Measurements from ENCODE around the gene ARID5B.

ARID5B gene

DNA sequence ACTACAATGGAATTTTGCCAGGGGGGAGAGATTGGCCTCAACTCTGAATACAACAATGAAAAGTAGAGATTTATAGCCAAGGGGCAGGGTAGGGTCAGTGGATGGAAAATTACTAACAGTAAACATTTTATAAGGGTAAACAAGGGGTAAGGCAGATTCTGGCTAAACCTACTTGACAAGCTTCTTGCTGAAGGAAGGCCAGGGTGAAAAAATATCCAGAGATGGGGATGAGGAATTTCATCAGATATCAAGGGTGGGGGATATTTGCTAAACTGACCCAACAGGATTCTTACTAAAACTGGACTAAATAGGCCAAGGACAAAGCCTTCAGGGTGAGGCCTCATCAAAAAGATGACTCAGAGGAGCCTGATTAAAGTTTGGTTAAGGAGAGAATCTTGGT lies 210.8 kb downstream of the ARID5B start:
- H3K9ac ChIP-seq, result no peak overlapping the region
- no peaks in the 10 kb centered on the region for H3K79me2 ChIP-seq
- no peaks in the 10 kb centered on the region for H3K4me1 ChIP-seq
- no peak overlapping the region for H2AFZ ChIP-seq
- H3K36me3 ChIP-seq (ENCODE audit: control insufficient read depth, insufficient read depth, low read length), result no peaks in the 10 kb centered on the region
- TF ChIP-seq, protein P1, sequence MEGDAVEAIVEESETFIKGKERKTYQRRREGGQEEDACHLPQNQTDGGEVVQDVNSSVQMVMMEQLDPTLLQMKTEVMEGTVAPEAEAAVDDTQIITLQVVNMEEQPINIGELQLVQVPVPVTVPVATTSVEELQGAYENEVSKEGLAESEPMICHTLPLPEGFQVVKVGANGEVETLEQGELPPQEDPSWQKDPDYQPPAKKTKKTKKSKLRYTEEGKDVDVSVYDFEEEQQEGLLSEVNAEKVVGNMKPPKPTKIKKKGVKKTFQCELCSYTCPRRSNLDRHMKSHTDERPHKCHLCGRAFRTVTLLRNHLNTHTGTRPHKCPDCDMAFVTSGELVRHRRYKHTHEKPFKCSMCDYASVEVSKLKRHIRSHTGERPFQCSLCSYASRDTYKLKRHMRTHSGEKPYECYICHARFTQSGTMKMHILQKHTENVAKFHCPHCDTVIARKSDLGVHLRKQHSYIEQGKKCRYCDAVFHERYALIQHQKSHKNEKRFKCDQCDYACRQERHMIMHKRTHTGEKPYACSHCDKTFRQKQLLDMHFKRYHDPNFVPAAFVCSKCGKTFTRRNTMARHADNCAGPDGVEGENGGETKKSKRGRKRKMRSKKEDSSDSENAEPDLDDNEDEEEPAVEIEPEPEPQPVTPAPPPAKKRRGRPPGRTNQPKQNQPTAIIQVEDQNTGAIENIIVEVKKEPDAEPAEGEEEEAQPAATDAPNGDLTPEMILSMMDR (IDR thresholded peaks at IDR 0.05), result no peak
- no peak overlapping the region for H3K4me3 ChIP-seq (ENCODE audit: low read depth, low read length)
- no peaks in the 10 kb centered on the region for H3K27me3 ChIP-seq (ENCODE audit: control insufficient read depth, insufficient read depth, low read length)
- H3K4me2 ChIP-seq (ENCODE audit: low read length), result no peak overlapping the region
- no peaks in the 10 kb centered on the region for H3K9me3 ChIP-seq (ENCODE audit: control insufficient read depth, low read length)
- H3K27ac ChIP-seq, result no peak overlapping the region

DNA sequence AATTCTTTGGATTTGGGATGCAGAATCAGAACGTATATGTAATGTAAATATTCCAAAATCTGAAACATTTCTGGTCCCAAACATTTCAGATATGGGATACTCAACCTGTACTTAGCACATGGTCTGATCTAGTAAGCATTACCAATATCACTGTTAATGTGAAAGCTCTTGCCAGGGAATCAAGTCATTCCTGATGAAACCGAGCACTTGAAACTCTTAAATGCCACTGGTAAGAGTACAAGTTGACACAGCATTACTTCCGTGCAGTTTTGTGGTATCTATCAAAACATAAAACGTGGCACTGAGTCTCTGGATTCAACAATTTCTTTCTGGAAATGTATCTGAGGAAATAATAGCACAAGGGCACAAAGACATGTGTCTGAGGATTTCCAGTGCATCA lies 211.5 kb downstream of the ARID5B start:
- no peaks in the 10 kb centered on the region for H3K27me3 ChIP-seq (ENCODE audit: control insufficient read depth, insufficient read depth, low read length)
- H3K36me3 ChIP-seq (ENCODE audit: control insufficient read depth, insufficient read depth, low read length), result no peaks in the 10 kb centered on the region
- no peak overlapping the region for H3K27ac ChIP-seq
- H3K79me2 ChIP-seq, result no peaks in the 10 kb centered on the region
- no peak overlapping the region for H2AFZ ChIP-seq
- H3K4me3 ChIP-seq (ENCODE audit: low read depth, low read length), result no peak overlapping the region
- H3K9me3 ChIP-seq (ENCODE audit: control insufficient read depth, low read length), result no peaks in the 10 kb centered on the region
- TF ChIP-seq, protein P1 (IDR thresholded peaks at IDR 0.05), result no peak
- no peak overlapping the region for H3K4me2 ChIP-seq (ENCODE audit: low read length)
- H3K9ac ChIP-seq, result no peak overlapping the region
- H3K4me1 ChIP-seq, result no peaks in the 10 kb centered on the region

DNA sequence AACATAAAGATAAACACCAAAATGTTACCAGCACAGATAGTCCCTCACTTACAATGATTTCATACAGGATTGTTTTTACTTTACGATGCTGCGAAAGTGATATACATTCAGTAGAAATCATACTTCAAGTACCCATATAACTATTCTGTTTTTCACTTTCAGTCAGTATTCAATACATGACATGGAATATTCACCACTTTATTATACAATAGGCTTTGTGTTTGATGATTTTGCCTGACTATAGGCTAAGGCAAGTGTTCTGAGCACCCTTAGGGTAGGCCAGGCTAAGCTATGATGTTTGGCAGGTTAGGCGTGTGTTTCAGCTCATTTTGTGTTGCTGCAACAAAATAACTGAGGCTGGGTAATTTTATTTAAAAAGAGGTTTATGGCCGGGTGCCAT lies 212.2 kb downstream of the ARID5B start:
- no peak overlapping the region for H2AFZ ChIP-seq
- TF ChIP-seq, protein P1 (IDR thresholded peaks at IDR 0.05), result no peak
- H3K27ac ChIP-seq, result no peak overlapping the region
- no peaks in the 10 kb centered on the region for H3K36me3 ChIP-seq (ENCODE audit: control insufficient read depth, insufficient read depth, low read length)
- no peaks in the 10 kb centered on the region for H3K9me3 ChIP-seq (ENCODE audit: control insufficient read depth, low read length)
- H3K4me1 ChIP-seq, result no peaks in the 10 kb centered on the region
- no peaks in the 10 kb centered on the region for H3K27me3 ChIP-seq (ENCODE audit: control insufficient read depth, insufficient read depth, low read length)
- H3K4me2 ChIP-seq (ENCODE audit: low read length), result no peak overlapping the region
- H3K79me2 ChIP-seq, result no peaks in the 10 kb centered on the region
- no peak overlapping the region for H3K4me3 ChIP-seq (ENCODE audit: low read depth, low read length)
- H3K9ac ChIP-seq, result no peak overlapping the region

DNA sequence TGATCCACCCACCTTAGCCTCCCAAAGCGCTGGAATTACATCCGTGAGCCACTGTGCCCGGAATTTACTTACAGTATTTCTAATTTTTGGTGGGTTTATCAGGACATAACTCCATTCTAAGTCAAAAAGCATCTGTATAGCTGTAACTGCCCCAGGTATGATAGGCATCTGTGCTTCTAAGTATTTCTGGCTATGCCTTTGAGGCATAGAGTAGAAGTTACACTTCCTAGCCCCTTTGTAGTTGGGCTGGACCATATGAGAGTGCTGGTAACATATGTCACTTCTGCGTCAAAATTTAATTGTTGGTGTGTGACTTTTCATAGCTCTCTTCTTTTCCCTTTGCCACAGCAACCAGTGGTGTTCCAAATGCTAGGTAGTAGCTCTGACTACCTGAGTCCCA lies 213.8 kb downstream of the ARID5B start:
- no peak overlapping the region for H3K4me2 ChIP-seq (ENCODE audit: low read length)
- no peaks in the 10 kb centered on the region for H3K27me3 ChIP-seq (ENCODE audit: control insufficient read depth, insufficient read depth, low read length)
- H3K4me1 ChIP-seq, result no peaks in the 10 kb centered on the region
- H2AFZ ChIP-seq, result no peak overlapping the region
- H3K79me2 ChIP-seq, result no peaks in the 10 kb centered on the region
- TF ChIP-seq, protein P1 (IDR thresholded peaks at IDR 0.05), result no peak
- no peaks in the 10 kb centered on the region for H3K9me3 ChIP-seq (ENCODE audit: control insufficient read depth, low read length)
- no peak overlapping the region for H3K4me3 ChIP-seq (ENCODE audit: low read depth, low read length)
- H3K9ac ChIP-seq, result no peak overlapping the region
- H3K27ac ChIP-seq, result no peak overlapping the region
- no peaks in the 10 kb centered on the region for H3K36me3 ChIP-seq (ENCODE audit: control insufficient read depth, insufficient read depth, low read length)

DNA sequence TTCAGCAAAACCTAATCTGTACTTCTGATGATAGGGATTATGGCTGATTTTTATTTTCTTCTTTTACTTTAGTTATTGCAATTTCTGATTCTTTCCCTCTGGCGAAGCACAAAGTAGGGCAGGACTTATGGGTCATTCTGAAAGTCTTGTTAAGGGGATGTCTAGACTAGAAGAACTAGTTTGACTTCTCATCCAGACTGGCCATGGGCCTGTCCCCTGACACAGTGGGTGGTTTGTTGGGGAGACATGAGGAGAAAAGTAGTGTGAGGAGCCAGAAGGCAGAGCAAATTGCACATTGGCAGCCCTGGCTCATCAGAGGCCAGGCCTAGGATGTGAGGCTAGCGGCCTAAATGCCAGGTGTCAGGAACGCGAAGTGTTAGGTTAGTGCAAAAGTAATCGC lies 214.3 kb downstream of the ARID5B start:
- no peak overlapping the region for H3K4me3 ChIP-seq (ENCODE audit: low read depth, low read length)
- no peaks in the 10 kb centered on the region for H3K4me1 ChIP-seq
- H3K27me3 ChIP-seq (ENCODE audit: control insufficient read depth, insufficient read depth, low read length), result no peaks in the 10 kb centered on the region
- H3K79me2 ChIP-seq, result no peaks in the 10 kb centered on the region
- no peaks in the 10 kb centered on the region for H3K36me3 ChIP-seq (ENCODE audit: control insufficient read depth, insufficient read depth, low read length)
- H3K9ac ChIP-seq, result no peak overlapping the region
- no peak overlapping the region for H3K4me2 ChIP-seq (ENCODE audit: low read length)
- TF ChIP-seq, protein P1 (IDR thresholded peaks at IDR 0.05), result no peak
- no peak overlapping the region for H3K27ac ChIP-seq
- H3K9me3 ChIP-seq (ENCODE audit: control insufficient read depth, low read length), result no peaks in the 10 kb centered on the region
- no peak overlapping the region for H2AFZ ChIP-seq

Measured in parathyroid adenoma (tissue), 2 donors.